K562 (cell line): ENCODE measurements around the gene COL1A2. TPM values are rescaled to one million over a fixed set of nuclear protein-coding genes. Genes with fewer than 3 reads are reported as not detected.

ENCODE experiments used
- ATAC-seq: fragments of 200-7000 bp; cut with Tn5 transposase; 3 replicates; pipeline ENCODE4 v1.9.1; 2020; ENCODE audit warnings: moderate library complexity
- BruUV-seq: library from RNA; stranded (reverse); fragments of 400-500 nt; replicated peaks from 2 replicates; lab custom pipeline; 2021; lab: Mats Ljungman, UMichigan
- CTCF ChIA-PET: fragments of 300-600 bp; formaldehyde crosslinking; extraction: SDS; loops from one replicate; lab custom pipeline; 2021; ENCODE audit warnings: low intra/inter-chr PET ratio; lab: Yijun Ruan, JAX
- POLR2A ChIA-PET: fragments of 300-600, 350-650 bp; sonication (Branson Sonifier 250); formaldehyde crosslinking; extraction: SDS; loops from one replicate; lab custom pipeline; 2021; ENCODE audit warnings: antibody characterized with exemption, inconsistent platforms; lab: Yijun Ruan, JAX
- DNase-seq, 4 experiments: peaks; one replicate each; pipeline versions ENCODE4 v3.0.0 to v3.0.0-alpha.2; 2011 to 2018; ENCODE audit warnings: low spot score in 3 of 4, mixed read lengths in 3 of 4; ENCODE audit errors: extremely low read depth in 1 of 4
- FAIRE-seq: peaks from 2 replicates; lab custom pipeline; 2011; peaks lifted over from hg19 to GRCh38; lab: Jason Lieb, UNC
- H2AFZ ChIP-seq: 2 replicates; pipeline ENCODE4 v1.6.0; 2011; ENCODE audit warnings: low read depth, low read length, control low read depth, inconsistent platforms
- H3K27ac ChIP-seq: fragments of 200-600 bp; 3 replicates; pipeline ENCODE4 v1.8.0; 2011; ENCODE audit warnings: low read depth, mild to moderate bottlenecking, control low read depth, inconsistent platforms, low read length, moderate library complexity, mixed read lengths; ENCODE audit errors: extremely low read depth
- H3K27me3 ChIP-seq, 2 experiments: fragments of 300-600 bp in 1 of 2; 2 replicates in 1 of 2; 3 replicates in 1 of 2; pipeline versions ENCODE4 v1.6.0 to v1.8.0; 2011; ENCODE audit warnings: inconsistent platforms in 2 of 2, low read length in 2 of 2, mild to moderate bottlenecking in 1 of 2, mixed read lengths in 1 of 2, moderate library complexity in 1 of 2; ENCODE audit not compliant: control insufficient read depth in 2 of 2, insufficient read depth in 2 of 2
- H3K36me3 ChIP-seq: fragments of 300-600 bp; 3 replicates; pipeline ENCODE4 v1.8.0; 2011; ENCODE audit warnings: mild to moderate bottlenecking, low read length, inconsistent platforms; ENCODE audit not compliant: control insufficient read depth, insufficient read depth
- H3K4me1 ChIP-seq, 2 experiments: fragments of 200-600 bp in 1 of 2; replicated peaks in 1 of 2; 2 replicates in 1 of 2; 3 replicates in 1 of 2; pipeline versions ENCODE4 v1.5.1 to v1.8.0; 2011; ENCODE audit warnings: inconsistent platforms in 2 of 2, low read length in 2 of 2, mild to moderate bottlenecking in 1 of 2, mixed read lengths in 1 of 2, moderate library complexity in 1 of 2; ENCODE audit not compliant: control insufficient read depth in 2 of 2, insufficient read depth in 2 of 2
- H3K4me2 ChIP-seq: 2 replicates; pipeline ENCODE4 v1.6.1; 2011; ENCODE audit warnings: low read length, control low read depth, inconsistent platforms, mixed read lengths; ENCODE audit not compliant: insufficient read depth
- H3K4me3 ChIP-seq: fragments of 200-600 bp; sonication (generic), shearing (Covaris generic); 2 replicates; pipeline ENCODE4 v1.5.1; 2016; ENCODE audit warnings: control low read depth, inconsistent platforms
- H3K79me2 ChIP-seq: fragments of 200-600 bp; 3 replicates; pipeline ENCODE4 v1.8.0; 2011; ENCODE audit warnings: low read length, inconsistent platforms; ENCODE audit not compliant: control insufficient read depth, insufficient read depth
- H3K9ac ChIP-seq, 2 experiments: 2 replicates each; pipeline versions ENCODE4 v1.6.0 to v1.6.1; 2011; ENCODE audit warnings: low read depth in 2 of 2, low read length in 2 of 2, control low read depth in 1 of 2, inconsistent platforms in 1 of 2, mild to moderate bottlenecking in 1 of 2, mixed read lengths in 1 of 2; ENCODE audit not compliant: insufficient read depth in 1 of 2
- H3K9me1 ChIP-seq: one replicate; pipeline ENCODE4 v1.6.0; 2011; ENCODE audit warnings: inconsistent platforms, mild to moderate bottlenecking, low read length, moderate library complexity; ENCODE audit not compliant: control insufficient read depth, insufficient read depth
- H3K9me3 ChIP-seq: replicated peaks from 2 replicates; pipeline ENCODE4 v1.5.1; 2011; ENCODE audit warnings: low read depth, low read length, inconsistent platforms; ENCODE audit not compliant: control insufficient read depth, insufficient read depth
- H4K20me1 ChIP-seq: replicated peaks from 2 replicates; pipeline ENCODE4 v1.6.1; 2011; ENCODE audit warnings: low read length, inconsistent platforms, mixed read lengths; ENCODE audit not compliant: control insufficient read depth, insufficient read depth
- CTCFL ChIP-seq: IDR thresholded peaks from 2 replicates; pipeline ENCODE4 v1.6.1; 2011; ENCODE audit warnings: borderline replicate concordance, low read depth, mild to moderate bottlenecking, moderate library complexity, low read length; ENCODE audit not compliant: insufficient read depth, poor library complexity, severe bottlenecking
- FIP1L1 ChIP-seq: fragments of 200-400 bp; formaldehyde crosslinking; IDR thresholded peaks from 2 replicates; pipeline ENCODE4 v1.6.1; 2018; ENCODE audit warnings: mild to moderate bottlenecking, low read depth, low read length; ENCODE audit not compliant: poor library complexity, severe bottlenecking
- ILF3 ChIP-seq: fragments of 450-650 bp; IDR thresholded peaks from 2 replicates; pipeline ENCODE4 v1.6.1; 2018; ENCODE audit warnings: antibody characterized with exemption, mild to moderate bottlenecking, moderate library complexity, borderline replicate concordance
- JUNB ChIP-seq: fragments of 450-650 bp; formaldehyde crosslinking; conservative IDR thresholded peaks from 2 replicates; pipeline ENCODE4 v1.4.0; 2020; ENCODE audit warnings: mild to moderate bottlenecking
- POLR2G ChIP-seq: fragments of 200-400 bp; formaldehyde crosslinking; IDR thresholded peaks from 2 replicates; pipeline ENCODE4 v1.6.1; 2017; ENCODE audit warnings: low read depth, mild to moderate bottlenecking, antibody characterized with exemption, low read length, moderate library complexity
- RHOXF2B ChIP-seq: fragments of 250-450 bp; sonication (Bioruptor Pico); conservative IDR thresholded peaks from 2 replicates; pipeline ENCODE4 v1.5.1; 2021
- SAFB ChIP-seq: fragments of 200-400 bp; formaldehyde crosslinking; IDR thresholded peaks from 2 replicates; pipeline ENCODE4 v1.6.1; 2017; ENCODE audit warnings: low read depth, low read length, borderline replicate concordance
- TFE3 ChIP-seq: fragments of 450-650 bp; formaldehyde crosslinking; IDR thresholded peaks from 2 replicates; pipeline ENCODE4 v1.4.0; 2020; ENCODE audit warnings: mild to moderate bottlenecking, mixed read lengths
- ZNF124 ChIP-seq: sonication (generic); formaldehyde crosslinking; IDR thresholded peaks from 2 replicates; pipeline ENCODE4 v1.8.1; 2022; ENCODE audit warnings: missing genetic modification reagents
- ZNF134 ChIP-seq: fragments of 250-450 bp; sonication (Bioruptor Pico); conservative IDR thresholded peaks from 2 replicates; pipeline ENCODE4 v1.4.0; 2020
- ZNF239 ChIP-seq: fragments of 250-450 bp; sonication (Bioruptor Pico); IDR thresholded peaks from 2 replicates; pipeline ENCODE4 v1.4.0; 2020; ENCODE audit warnings: mild to moderate bottlenecking
- ZNF551 ChIP-seq: fragments of 250-450 bp; sonication (Bioruptor Pico); IDR thresholded peaks from 2 replicates; pipeline ENCODE4 v1.5.0; 2021; ENCODE audit warnings: mild to moderate bottlenecking, moderate library complexity
- ZNF785 ChIP-seq: fragments of 250-450 bp; sonication (Bioruptor Pico); IDR thresholded peaks from 2 replicates; pipeline ENCODE4 v1.4.0; 2020; ENCODE audit warnings: mild to moderate bottlenecking
- WGBS: fragments of 100-300 bp; shearing (Covaris generic); methylation state at CpG from one replicate; pipeline ENCODE4 v1.1.6; 2016; ENCODE audit warnings: low coverage, mixed read lengths; ENCODE audit not compliant: insufficient coverage; ENCODE audit errors: missing lambda C conversion rate; 5-methylcytosine and 5-hydroxymethylcytosine counted together
- in situ Hi-C: fragments of 300-500 bp; cut with MboI; formaldehyde crosslinking; loops from 4 replicates; pipeline ENCODE4 v1.15.0; 2018; ENCODE audit warnings: inconsistent platforms, mixed read lengths
- intact Hi-C: fragments of 100-400 bp; cut with micrococcal nuclease; formaldehyde crosslinking; loops from 2 replicates; pipeline ENCODE4 v1.14.2; 2022
- polyA plus RNA-seq, 8 experiments: library from polyadenylated mRNA; depleted of rRNA in 4 of 8; stranded (reverse) in 5 of 8; unstranded in 3 of 8; fragments of >200 nt; fragmentation: Nextera tagmentation in 2 of 8; fragmentation: Illumina TruSeq in 1 of 8; extraction: Ambion mirVana in 2 of 8; extraction: Trizol in 1 of 8; gene quantifications; 2 replicates each; pipeline versions ENCODE4 v1.2.1 to v1.2.3, GENCODE V29; 2011 to 2014; ENCODE audit warnings: inconsistent platforms in 1 of 8, missing spikeins in 1 of 8
- total RNA-seq, 7 experiments: library from RNA; depleted of rRNA in 6 of 7; stranded (reverse); fragments of >200 nt in 6 of 7; fragmentation: Illumina TruSeq in 2 of 7; extraction: Trizol in 2 of 7; gene quantifications; 2 replicates each; pipeline versions ENCODE4 v1.2.1 to v1.2.3, GENCODE V29; 2011 to 2021; ENCODE audit warnings: low replicate concordance in 1 of 7

COL1A2 gene
- total and polyA plus RNA-seq, 9 of the 15 experiments (the other 6 are each of a cell fraction or from before 2014, with no cell fraction given) = 0.94 to 11.6 (median 1.7) TPM

- no peaks in the 10 kb centered on the region for H3K36me3 ChIP-seq
- H3K4me3 ChIP-seq = no peak overlapping the region
- no peak for FAIRE-seq
- H3K27ac ChIP-seq = no peak overlapping the region
- 0% methylated on average over 2 of the region's 2 CpGs for WGBS
- no peaks in the 10 kb centered on the region; a peak in 1 of 5 replicates for H3K27me3 ChIP-seq
- ATAC-seq = no peak
- TF ChIP-seq ZNF239 (CRISPR knock-in tag) (no peak), SAFB (no peak), ZNF785 (CRISPR knock-in tag) (no peak), FIP1L1 (no peak), ZNF551 (CRISPR knock-in tag) (no peak), TFE3 (no peak), RHOXF2B (CRISPR knock-in tag) (no peak), POLR2G (no peak), CTCFL (no peak), JUNB (CRISPR knock-in tag) (no peak), ZNF134 (CRISPR knock-in tag) (no peak), ILF3 (no peak), ZNF124 (no peak)
- TF ChIP-seq, all 486 proteins: peak for 0
- H2AFZ ChIP-seq = no peak overlapping the region
- ChIA-PET POLR2A (no interaction called here), CTCF (no interaction called here)
- no peaks in the 10 kb centered on the region for H3K9me3 ChIP-seq
- H4K20me1 ChIP-seq = no peaks in the 10 kb centered on the region
- H3K79me2 ChIP-seq = no peaks in the 10 kb centered on the region
- BruUV-seq = no TSS peak
- no peak overlapping the region for H3K4me2 ChIP-seq
- H3K4me1 ChIP-seq = no peaks in the 10 kb centered on the region
- intact Hi-C loops = no loop called here
- no peak overlapping the region for H3K9ac ChIP-seq
- H3K9me1 ChIP-seq = no peaks in the 10 kb centered on the region
- in situ Hi-C loops = no loop called here
- no peak for DNase-seq
These were observed 19.8 kb downstream of the COL1A2 start for GRCh38 chr7:94414481-94414880.
